HFFc6 (cell line): ENCODE data around the gene SLC35C1. TPM values are rescaled to one million over a fixed set of nuclear protein-coding genes. Genes with fewer than 3 reads are reported as not detected.
A peak's percentile ranks its signal among the peaks of the same experiment; 100 is the strongest.

Source experiments
- DNase-seq: peaks from one replicate; pipeline ENCODE4 v3.0.0-alpha.2; 2018
- H3K27ac Mint-ChIP-seq: 2 replicates; pipeline ENCODE4 v1.8.0; 2020; ENCODE audit warnings: mild to moderate bottlenecking, mixed read lengths
- H3K27me3 Mint-ChIP-seq: 2 replicates; pipeline ENCODE4 v1.8.0; 2021; ENCODE audit warnings: mild to moderate bottlenecking, moderate library complexity, mixed read lengths; ENCODE audit not compliant: insufficient read depth
- H3K36me3 Mint-ChIP-seq: 2 replicates; pipeline ENCODE4 v1.8.0; 2021; ENCODE audit warnings: low read depth, mixed read lengths
- H3K4me1 Mint-ChIP-seq: 2 replicates; pipeline ENCODE4 v1.8.0; 2020; ENCODE audit warnings: low read depth, mixed read lengths
- H3K4me3 Mint-ChIP-seq: 2 replicates; pipeline ENCODE4 v1.8.0; 2020; ENCODE audit warnings: mild to moderate bottlenecking, moderate library complexity, mixed read lengths
- H3K9me3 Mint-ChIP-seq: 2 replicates; pipeline ENCODE4 v1.8.0; 2020; ENCODE audit warnings: mild to moderate bottlenecking, mixed read lengths
- CTCF ChIP-seq: fragments of 200-600 bp; sonication (generic); IDR thresholded peaks from 2 replicates; pipeline ENCODE4 v1.5.0; 2021; ENCODE audit warnings: antibody characterized with exemption, mild to moderate bottlenecking
- long read RNA-seq: library from polyadenylated mRNA; unstranded; transcript quantifications from one replicate; pipeline ENCODE4 v2.0.0, GENCODE V29; 2019
- total RNA-seq, 6 experiments: library from RNA; stranded (reverse); fragmentation: NEBNext Ultra II Directional; extraction: Animal tissue kit (Norgen Biotek cat#: 25700); gene quantifications; 2 replicates in 1 of 6; 3 replicates in 5 of 6; pipeline ENCODE4 v1.2.3, GENCODE V29; 2021

The SLC35C1 gene
- 10 to 100 TPM; 24.2 to 29.6 (median 27.4) TPM for total RNA-seq
- long read RNA-seq, full-length matches to known transcripts, result 29 of 36 reads
- long read RNA-seq, partial matches to known transcripts, result 3 of 36 reads
- long read RNA-seq, other reads (novel, unspliced or antisense), result 4 of 36 reads

GRCh38 chr11:45804761-45805304 lies at the start of gene SLC35C1:
Gene SLC35C1 (plus strand): TSS chr11:45805149. CDS start chr11:45805802, 653 bp downstream.
- TF ChIP-seq CTCF, result peak; percentile 65
- peaks cover 15% of the 10 kb centered on the region for H3K36me3 Mint-ChIP-seq
- peaks cover 39% of the 10 kb centered on the region for H3K4me1 Mint-ChIP-seq
- peak within 1 kb of the TSS; percentile 96 for H3K4me3 Mint-ChIP-seq
- peaks cover 5% of the 10 kb centered on the region for H3K27me3 Mint-ChIP-seq
- no peaks in the 10 kb centered on the region for H3K9me3 Mint-ChIP-seq
- H3K27ac Mint-ChIP-seq, result peak within 1 kb of the TSS; percentile 99
- DNase-seq, result peak; percentile 91

- Mint-ChIP-seq H3K4me3 (no peak overlapping the region), H3K36me3 (no peaks in the 10 kb centered on the region), H3K27me3 (peaks cover 34% of the 10 kb centered on the region), H3K4me1 (no peaks in the 10 kb centered on the region), H3K27ac (no peak overlapping the region), H3K9me3 (no peaks in the 10 kb centered on the region)
- TF ChIP-seq CTCF, result no peak
- no peak for DNase-seq
These were observed 49.6 kb upstream of the SLC35C1 start for GRCh38 chr11:45755281-45755859.

DNA sequence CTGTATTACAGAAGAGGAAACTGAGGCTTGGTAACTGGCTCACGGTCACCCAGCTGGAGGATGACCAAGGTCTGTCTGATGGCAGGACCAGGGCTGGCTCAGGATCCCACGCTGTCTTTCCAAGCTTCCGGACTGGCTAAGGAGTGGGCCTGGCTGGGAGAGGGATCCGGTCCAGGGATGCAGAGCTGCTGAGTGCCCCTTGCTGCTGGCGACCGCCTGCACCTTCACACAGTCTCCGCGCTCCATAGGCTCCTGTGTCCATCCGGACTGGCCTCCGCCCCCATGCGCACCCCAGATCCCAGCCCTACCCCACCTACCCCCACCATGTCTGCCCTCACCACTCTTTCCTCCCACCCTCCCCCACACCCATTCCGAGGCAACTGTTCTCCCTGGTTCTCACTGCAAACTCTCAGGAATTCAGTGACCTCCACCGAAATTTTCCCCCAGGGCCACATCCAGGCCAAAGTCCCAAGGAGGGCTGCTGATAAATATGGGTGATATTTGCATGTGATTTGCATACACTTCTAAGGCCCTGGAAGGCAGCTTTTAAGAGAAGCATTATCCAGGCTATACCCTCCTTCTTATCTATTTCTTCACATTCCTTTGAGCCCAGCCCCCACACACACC lies 48.5 kb upstream of the SLC35C1 start:
- peaks cover 31% of the 10 kb centered on the region for H3K27me3 Mint-ChIP-seq
- TF ChIP-seq CTCF, result no peak
- H3K27ac Mint-ChIP-seq, result no peak overlapping the region
- H3K36me3 Mint-ChIP-seq, result no peaks in the 10 kb centered on the region
- H3K9me3 Mint-ChIP-seq, result no peaks in the 10 kb centered on the region
- no peak for DNase-seq
- H3K4me3 Mint-ChIP-seq, result no peak overlapping the region
- H3K4me1 Mint-ChIP-seq, result no peaks in the 10 kb centered on the region

DNA sequence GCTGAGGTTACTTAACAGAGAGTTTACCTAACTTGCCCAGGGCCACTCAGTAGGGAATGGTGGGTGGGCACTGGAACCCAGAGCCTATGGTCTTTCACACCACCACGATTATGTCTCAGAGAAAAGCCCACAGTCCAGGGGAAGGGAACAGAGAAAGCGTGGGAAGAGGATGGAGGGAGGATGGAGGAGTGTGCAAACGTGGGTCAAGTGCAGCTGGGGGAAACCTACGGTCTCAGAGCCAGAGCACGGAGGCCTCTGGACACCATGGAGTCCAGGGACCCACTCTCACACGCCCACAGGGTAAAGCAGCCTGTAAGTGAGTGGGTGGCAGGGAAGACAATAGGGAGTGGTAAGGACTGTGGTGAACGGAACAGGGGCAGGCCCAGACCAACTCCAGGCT lies 47.3 kb upstream of the SLC35C1 start:
- H3K4me1 Mint-ChIP-seq, result no peaks in the 10 kb centered on the region
- no peaks in the 10 kb centered on the region for H3K36me3 Mint-ChIP-seq
- no peak for TF ChIP-seq CTCF
- DNase-seq, result no peak
- H3K27me3 Mint-ChIP-seq, result peaks cover 34% of the 10 kb centered on the region
- no peak overlapping the region for H3K4me3 Mint-ChIP-seq
- no peak overlapping the region for H3K27ac Mint-ChIP-seq
- no peaks in the 10 kb centered on the region for H3K9me3 Mint-ChIP-seq

DNA sequence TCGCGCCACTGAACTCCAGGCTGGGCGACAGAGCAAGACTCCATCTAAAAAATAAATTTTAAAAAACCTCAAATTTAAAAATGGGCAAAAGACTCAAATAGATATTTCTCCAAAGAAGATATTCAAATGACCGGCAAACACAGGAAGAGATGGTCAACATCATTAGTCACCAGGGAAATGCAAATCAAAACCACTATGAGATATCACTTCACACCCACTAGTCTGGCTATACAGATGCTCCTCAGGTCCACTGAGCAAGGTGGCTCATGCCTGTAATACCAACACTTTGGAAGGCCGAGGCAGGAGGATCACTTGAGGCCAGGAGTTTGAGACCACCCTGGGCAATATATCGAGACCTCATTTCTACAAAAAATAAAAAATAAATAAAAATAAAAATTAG lies 43.3 kb upstream of the SLC35C1 start:
- no peak for TF ChIP-seq CTCF
- Mint-ChIP-seq H3K27me3 (peaks cover 29% of the 10 kb centered on the region), H3K27ac (no peak overlapping the region), H3K9me3 (no peaks in the 10 kb centered on the region), H3K36me3 (no peaks in the 10 kb centered on the region), H3K4me3 (no peak overlapping the region), H3K4me1 (no peaks in the 10 kb centered on the region)
- DNase-seq, result no peak
